Measurements from ENCODE around the gene C6orf132.
"Not testable (repeated sequence)": the region's sequence is repeated elsewhere in the genome, so short reads cannot be mapped to it uniquely, and the experiment has no call there.

C6orf132 gene

GRCh38 chr6:42158631-42159030, 16.2 kb upstream of the C6orf132 start:
- peak; percentile 2 for DNase-seq

DNA sequence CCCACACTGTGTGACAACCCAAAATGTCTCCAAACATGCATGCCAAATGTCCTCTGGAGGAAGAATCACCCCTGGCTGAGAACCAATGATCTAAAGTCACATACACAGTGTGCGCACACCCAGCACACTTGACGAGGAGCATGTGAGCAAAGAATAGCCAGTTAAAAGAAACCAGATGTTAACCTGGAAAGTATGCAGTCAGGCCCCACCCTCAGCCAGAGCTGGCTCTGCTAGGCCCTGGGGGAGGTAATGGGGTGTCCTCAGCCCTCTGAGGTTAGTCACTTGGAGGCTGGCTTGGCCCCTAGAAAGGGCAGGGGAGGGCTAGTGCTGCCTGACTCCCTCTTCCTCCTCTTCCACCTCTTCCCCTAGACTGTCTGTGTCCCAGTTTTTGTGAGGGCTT, 15.6 kb upstream of the C6orf132 start:
- DNase-seq = no peak

DNA sequence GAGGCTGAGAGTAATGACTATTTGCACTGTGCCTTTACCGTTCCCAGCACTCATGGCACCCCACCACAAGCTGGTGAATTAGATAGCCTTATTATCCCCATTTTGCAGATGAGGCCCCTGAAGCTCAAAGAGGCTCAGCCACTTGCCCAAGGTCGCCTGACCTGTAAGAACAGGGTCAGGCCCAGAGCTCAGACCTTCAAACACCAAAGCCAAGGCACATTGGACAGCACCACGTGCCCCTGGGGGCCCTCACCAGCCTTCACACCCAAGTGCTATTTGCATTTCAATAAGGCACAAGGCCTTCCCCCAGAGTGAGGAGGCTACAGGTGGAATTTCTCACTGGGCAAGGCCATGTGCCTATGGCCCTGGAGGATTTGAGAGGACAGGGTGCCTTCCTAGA, 14.2 kb upstream of the C6orf132 start:
- no peak for DNase-seq

GRCh38 chr6:42155293-42155692, 12.9 kb upstream of the C6orf132 start:
- DNase-seq = no peak

GRCh38 chr6:42154461-42155209, 12.2 kb upstream of the C6orf132 start:
- DNase-seq = peak; percentile 80

DNA sequence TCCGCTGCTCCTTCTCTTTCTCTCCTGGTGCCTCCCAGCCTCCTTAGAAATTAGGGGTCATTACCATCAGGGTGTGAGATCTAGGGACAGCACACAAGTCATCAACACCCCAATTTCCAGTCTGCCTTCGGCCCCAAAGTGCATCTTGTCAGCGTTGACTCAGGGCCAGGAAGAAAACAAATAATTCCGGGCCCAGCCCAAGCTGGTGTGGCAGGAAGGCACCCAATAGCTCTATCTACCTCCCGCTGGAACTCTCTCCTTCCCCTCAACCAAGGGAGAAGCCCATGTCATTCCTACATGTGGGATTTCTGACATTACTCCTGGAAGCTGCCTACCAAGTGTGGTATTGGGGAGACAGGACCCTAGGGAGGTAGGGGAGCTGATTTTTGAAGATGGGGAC, 11.5 kb upstream of the C6orf132 start:
- no peak for DNase-seq

- DNase-seq = not testable (repeated sequence)
Observed at GRCh38 chr6:42152528-42153213, 10.3 kb upstream of the C6orf132 start.

DNA sequence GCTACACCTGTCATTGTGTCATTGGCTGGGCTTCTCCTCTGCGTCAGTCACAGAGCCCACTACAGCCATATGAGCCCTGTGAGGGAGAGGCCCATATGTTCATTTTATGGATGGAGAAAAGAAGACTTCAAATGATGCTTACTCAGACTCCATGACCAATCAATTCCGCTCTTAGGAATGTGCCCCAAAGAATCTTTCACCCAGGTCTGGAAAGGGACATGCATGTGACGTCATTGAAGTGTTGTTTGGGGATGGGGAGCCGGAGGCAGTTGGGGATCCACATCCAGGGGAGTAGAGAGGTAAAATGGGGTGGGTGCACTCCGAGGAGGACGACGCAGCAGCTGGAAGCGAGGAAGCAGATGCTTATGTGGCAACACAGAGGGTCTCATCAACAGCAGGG, 9.6 kb upstream of the C6orf132 start:
- no peak for DNase-seq

DNA sequence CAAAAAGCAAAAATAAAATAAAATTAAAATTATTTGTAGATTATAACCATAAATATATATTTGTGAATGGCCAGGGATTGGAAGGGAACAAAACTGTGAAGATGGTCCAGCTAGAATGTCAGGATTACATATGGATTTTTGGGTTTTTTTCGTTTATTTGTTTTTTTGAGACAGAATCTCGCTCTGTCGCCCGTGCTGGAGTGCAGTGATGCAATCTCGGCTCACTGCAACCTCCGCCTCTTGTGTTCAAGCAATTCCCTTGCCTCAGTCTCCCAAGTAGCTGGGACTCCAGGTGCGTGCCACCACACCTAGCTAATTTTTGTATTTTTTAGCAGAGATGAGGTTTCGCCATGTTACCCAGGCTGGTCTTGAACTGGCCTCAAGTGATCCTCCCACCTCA, 7.8 kb upstream of the C6orf132 start:
- DNase-seq = no peak

- DNase-seq = no peak
Observed at GRCh38 chr6:42148058-42148457, 5.6 kb upstream of the C6orf132 start.

GRCh38 chr6:42147138-42147562, 4.7 kb upstream of the C6orf132 start:
- DNase-seq = no peak

- no peak for DNase-seq
Observed at GRCh38 chr6:42141603-42142117, 760 bp downstream of the C6orf132 start.

- DNase-seq = no peak
Observed at GRCh38 chr6:42140756-42141602, 1.4 kb downstream of the C6orf132 start.

- no peak for DNase-seq
Observed at GRCh38 chr6:42140032-42140431, 2.4 kb downstream of the C6orf132 start.

- DNase-seq = no peak
Observed at GRCh38 chr6:42138630-42139619, 3.5 kb downstream of the C6orf132 start.

GRCh38 chr6:42138190-42138589, 4.2 kb downstream of the C6orf132 start:
- DNase-seq = no peak

- no peak for DNase-seq
Observed at GRCh38 chr6:42137194-42137753, 5.1 kb downstream of the C6orf132 start.

GRCh38 chr6:42136508-42137193, 5.8 kb downstream of the C6orf132 start:
- DNase-seq = peak; percentile 16

- no peak for DNase-seq
Observed at GRCh38 chr6:42135722-42136121, 6.7 kb downstream of the C6orf132 start.

DNA sequence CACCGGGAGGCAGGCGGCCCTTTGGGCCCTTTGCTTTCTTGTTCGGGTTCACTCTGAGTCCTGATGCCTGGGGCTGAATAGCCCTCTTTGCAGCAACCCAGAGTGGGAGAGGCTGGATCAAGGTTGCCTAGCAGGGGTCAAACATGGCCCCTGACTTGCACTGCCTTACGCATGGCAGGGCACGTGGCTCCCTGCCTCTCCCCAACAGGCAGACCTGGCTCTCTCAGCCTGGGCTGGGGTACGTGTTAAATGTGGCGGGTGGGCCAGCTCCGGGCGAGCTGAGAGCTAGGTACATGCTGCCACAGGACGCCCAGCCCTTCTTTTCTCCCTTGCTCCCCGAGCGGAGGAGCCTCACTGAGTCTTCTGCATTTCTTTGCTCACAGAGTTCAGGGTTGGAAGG, 7.3 kb downstream of the C6orf132 start:
- no peak for DNase-seq

DNA sequence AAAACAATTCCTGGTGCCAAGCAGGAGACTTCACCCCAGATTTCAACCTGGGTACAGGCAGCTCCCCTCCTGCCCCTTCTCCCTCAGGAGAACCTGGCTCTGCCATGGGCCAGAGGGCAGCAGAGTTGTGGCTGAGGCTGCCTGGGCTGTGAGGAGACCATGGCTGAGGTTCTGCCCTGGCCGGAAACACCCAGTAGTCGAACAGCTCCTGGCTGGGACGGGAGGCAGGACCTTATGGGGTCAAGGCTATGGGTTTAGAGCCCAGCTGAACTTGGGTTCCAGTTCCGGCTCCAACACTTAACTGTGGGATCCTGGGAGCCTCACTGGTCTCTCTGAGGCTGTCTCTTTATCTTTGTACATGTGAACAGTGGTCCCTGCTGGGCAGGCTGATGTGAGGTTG, 8.5 kb downstream of the C6orf132 start:
- DNase-seq = no peak
